Measurements from ENCODE around the gene CAPN5. TPM values are rescaled to one million over a fixed set of nuclear protein-coding genes. Genes with fewer than 3 reads are reported as not detected.

Gene CAPN5
- total and polyA plus RNA-seq, 2 of the 13 experiments (the other 11 are each of a cell fraction or from before 2014, with no cell fraction given) = 0.27 to 1.2 TPM

- TF ChIP-seq ZNF142 (CRISPR knock-in tag; IDR thresholded peaks at IDR 0.05) (0 out of 2 replicates have a peak, but pooled peaks have one; percentile 35), RAD21 (CRISPR knock-in tag; IDR thresholded peaks at IDR 0.05) (peak; percentile 99), CSRNP1 (CRISPR knock-in tag; IDR thresholded peaks at IDR 0.05) (peak; percentile 27; the same call in 1 of the 2 replicates), RXRA (CRISPR knock-in tag; IDR thresholded peaks at IDR 0.05) (no peak), ZNF891 (CRISPR knock-in tag; IDR thresholded peaks at IDR 0.05) (peak; percentile 56; the same call in 1 of the 2 replicates), SOX13 (IDR thresholded peaks at IDR 0.05) (no peak), SOX13 (CRISPR knock-in tag; conservative IDR thresholded peaks at IDR 0.05 in 1 of 2, IDR thresholded peaks at IDR 0.05 in 1 of 2) (no peak), AHR (CRISPR knock-in tag; IDR thresholded peaks at IDR 0.05) (no peak), TEF (CRISPR knock-in tag; IDR thresholded peaks at IDR 0.05) (peak; percentile 40; the same call in 1 of the 2 replicates), ZNF484 (CRISPR knock-in tag; IDR thresholded peaks at IDR 0.05; ENCODE audit: borderline replicate concordance, low read depth) (no peak), FOXA1 (IDR thresholded peaks at IDR 0.05) (no peak), FOXA1 (CRISPR knock-in tag; IDR thresholded peaks at IDR 0.05) (no peak), ZFY (CRISPR knock-in tag; IDR thresholded peaks at IDR 0.05) (no peak), THAP8 (CRISPR knock-in tag; IDR thresholded peaks at IDR 0.05; ENCODE audit: borderline replicate concordance) (0 out of 2 replicates have a peak, but pooled peaks have one; percentile 57), ZNF567 (CRISPR knock-in tag; IDR thresholded peaks at IDR 0.05; ENCODE audit: borderline replicate concordance) (no peak), CAMTA2 (CRISPR knock-in tag; IDR thresholded peaks at IDR 0.05; ENCODE audit: borderline replicate concordance) (no peak), GATAD1 (CRISPR knock-in tag; IDR thresholded peaks at IDR 0.05) (no peak)
- TF ChIP-seq, protein P1, sequence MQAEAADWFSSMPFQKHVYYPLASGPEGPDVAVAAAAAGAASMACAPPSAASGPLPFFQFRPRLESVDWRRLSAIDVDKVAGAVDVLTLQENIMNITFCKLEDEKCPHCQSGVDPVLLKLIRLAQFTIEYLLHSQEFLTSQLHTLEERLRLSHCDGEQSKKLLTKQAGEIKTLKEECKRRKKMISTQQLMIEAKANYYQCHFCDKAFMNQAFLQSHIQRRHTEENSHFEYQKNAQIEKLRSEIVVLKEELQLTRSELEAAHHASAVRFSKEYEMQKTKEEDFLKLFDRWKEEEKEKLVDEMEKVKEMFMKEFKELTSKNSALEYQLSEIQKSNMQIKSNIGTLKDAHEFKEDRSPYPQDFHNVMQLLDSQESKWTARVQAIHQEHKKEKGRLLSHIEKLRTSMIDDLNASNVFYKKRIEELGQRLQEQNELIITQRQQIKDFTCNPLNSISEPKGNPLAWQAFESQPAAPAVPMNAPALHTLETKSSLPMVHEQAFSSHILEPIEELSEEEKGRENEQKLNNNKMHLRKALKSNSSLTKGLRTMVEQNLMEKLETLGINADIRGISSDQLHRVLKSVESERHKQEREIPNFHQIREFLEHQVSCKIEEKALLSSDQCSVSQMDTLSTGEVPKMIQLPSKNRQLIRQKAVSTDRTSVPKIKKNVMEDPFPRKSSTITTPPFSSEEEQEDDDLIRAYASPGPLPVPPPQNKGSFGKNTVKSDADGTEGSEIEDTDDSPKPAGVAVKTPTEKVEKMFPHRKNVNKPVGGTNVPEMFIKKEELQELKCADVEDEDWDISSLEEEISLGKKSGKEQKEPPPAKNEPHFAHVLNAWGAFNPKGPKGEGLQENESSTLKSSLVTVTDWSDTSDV (CRISPR knock-in tag; IDR thresholded peaks at IDR 0.05) = peak; percentile 72; the same call in 1 of the 2 replicates
Observed at GRCh38 chr11:77127235-77127911, 60.6 kb downstream of the CAPN5 start (continued).

Measured in HepG2 (cell line).